Effector CD8-positive, alpha-beta T cell (primary cell): ENCODE data around the gene TSPYL4.

Experiments
- DNase-seq: peaks from one replicate; lab custom pipeline; 2025; lab: John Stamatoyannopoulos, UW

The TSPYL4 gene

DNA sequence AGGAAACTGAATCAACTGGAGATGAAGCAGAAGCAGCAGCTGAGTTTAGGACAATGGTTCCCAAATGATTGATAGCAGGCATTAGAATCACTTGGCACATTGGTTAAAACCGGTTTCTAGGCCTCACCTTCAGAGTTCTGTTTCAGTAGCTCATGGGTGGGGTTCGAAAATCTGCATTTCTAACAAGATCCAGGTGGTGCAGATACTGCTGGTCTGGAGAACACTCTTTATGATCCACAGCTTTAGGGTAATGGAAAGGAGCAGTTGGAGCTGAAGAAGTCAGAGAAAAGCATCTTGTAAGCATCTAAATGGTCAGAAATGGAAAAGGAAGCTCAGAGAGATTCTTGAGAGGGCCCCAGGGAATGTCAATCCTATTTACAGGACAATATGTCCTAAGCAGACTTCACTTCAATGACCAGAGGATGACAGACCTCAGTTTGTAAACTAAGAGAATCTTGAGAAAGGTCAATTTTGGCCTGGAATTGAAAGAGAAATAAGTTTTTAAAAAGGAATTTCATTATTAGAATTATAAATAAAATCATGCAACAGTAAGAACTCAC lies 17.4 kb upstream of the TSPYL4 start:
- no peak for DNase-seq

- no peak for DNase-seq
Observed at GRCh38 chr6:116268589-116269293, 14.9 kb upstream of the TSPYL4 start.

GRCh38 chr6:116267836-116268588 lies 14.1 kb upstream of the TSPYL4 start:
- no peak for DNase-seq

GRCh38 chr6:116266803-116267202 lies 12.9 kb upstream of the TSPYL4 start:
- no peak for DNase-seq

- no peak for DNase-seq
Observed at GRCh38 chr6:116265041-116265829, 11.4 kb upstream of the TSPYL4 start.

- no peak for DNase-seq
Observed at GRCh38 chr6:116263353-116263752, 9.5 kb upstream of the TSPYL4 start.

- no peak for DNase-seq
Observed at GRCh38 chr6:116258520-116258919, 4.6 kb upstream of the TSPYL4 start.

GRCh38 chr6:116256694-116257093 lies 2.8 kb upstream of the TSPYL4 start:
- DNase-seq: no peak

- DNase-seq: no peak
Observed at GRCh38 chr6:116255246-116255800, 1.4 kb upstream of the TSPYL4 start.

DNA sequence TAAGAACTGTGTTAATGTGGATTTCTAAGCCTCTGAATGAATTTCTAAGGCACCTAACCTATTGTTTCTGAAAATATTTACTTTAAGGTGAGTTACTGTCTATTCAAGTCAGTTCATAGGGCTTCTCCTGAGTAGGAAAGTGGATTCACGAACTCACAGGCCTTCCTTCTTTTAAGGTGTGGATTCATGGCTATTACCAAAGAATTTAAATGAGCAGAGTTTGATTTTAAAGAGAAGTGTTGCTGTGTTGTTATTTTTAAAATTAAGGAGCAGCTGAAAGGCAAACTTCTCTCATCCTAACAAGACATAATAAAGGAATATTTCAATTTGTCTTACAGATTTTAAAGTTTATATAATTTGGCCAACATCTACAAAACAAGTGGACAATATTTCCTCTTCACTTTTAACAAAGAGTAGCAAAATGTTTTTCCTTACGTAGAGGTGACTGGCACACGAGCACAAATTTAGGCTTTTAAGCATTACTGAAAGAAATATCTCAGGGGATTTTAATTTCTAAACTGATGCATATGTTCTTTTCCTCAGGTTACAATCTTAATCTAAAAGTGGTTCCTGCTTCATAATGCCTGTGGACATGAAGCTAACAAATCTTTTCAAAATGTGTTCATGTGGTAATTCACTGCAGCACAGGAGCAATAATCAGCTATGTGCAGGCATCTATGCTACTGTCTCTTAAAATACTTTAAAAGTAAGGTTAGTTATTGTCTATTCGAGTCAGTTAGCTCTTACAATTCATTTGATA lies 602 bp upstream of the TSPYL4 start:
- no peak for DNase-seq

GRCh38 chr6:116253188-116253504 lies 729 bp downstream of the TSPYL4 start:
- no peak for DNase-seq

DNA sequence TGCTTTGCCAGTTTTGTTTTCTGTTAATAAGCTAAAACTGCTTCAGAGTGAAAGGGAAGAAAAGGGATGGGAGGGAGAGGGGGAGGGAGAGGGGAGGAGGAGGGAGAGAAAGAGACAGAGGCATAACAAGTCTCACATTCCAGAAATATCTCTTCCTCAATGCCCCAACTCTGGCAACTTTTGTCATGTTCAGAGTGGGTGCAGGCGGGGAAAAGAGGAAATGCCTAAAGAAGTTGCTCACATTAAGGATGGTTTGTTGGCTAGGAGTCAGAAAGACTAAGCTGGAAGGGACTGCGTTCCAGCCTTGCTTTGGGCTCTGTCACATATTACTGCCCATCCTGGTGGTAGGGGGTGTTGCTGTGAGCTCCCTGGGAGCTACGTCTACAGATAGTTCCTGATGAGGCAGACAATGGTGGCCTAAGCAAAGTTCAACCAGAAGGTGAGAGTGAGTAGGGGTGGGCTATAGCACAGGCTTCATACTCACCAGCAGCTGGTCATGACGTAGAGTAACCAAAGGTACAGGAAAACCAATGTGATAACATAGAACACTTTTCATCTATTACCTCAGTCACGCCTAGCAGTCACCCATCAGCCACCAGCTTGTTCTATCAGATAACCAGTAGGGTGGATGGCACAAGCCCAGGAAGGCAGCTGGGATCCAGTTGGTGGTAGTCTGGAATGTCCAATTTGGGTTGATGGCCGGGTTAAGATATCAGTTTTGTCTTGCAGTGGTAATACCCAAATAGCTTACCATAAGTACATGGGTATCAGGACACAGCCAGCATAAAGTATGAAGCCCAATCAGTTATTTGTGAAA lies 2.1 kb downstream of the TSPYL4 start:
- no peak for DNase-seq

- no peak for DNase-seq
Observed at GRCh38 chr6:116248577-116248976, 5.3 kb downstream of the TSPYL4 start.

GRCh38 chr6:116247285-116247684 lies 6.6 kb downstream of the TSPYL4 start:
- no peak for DNase-seq

DNA sequence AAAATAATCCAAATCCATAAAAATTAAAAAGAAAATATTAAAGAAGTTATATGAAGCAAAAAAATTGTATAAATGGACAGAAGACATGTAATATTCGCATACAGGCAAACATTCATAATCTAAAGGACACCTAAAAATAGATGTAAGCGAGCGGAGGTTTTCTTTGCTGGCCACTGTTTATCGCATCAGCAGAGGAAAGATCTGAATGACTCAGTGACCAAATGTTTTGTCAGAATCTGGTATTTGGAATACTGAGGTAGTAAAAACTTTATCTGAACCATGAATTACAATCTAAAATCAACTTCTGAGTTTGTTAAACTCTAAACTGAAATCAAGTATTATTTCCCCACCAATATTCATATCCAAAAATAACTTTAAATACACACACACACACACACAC lies 7.8 kb downstream of the TSPYL4 start:
- no peak for DNase-seq

DNA sequence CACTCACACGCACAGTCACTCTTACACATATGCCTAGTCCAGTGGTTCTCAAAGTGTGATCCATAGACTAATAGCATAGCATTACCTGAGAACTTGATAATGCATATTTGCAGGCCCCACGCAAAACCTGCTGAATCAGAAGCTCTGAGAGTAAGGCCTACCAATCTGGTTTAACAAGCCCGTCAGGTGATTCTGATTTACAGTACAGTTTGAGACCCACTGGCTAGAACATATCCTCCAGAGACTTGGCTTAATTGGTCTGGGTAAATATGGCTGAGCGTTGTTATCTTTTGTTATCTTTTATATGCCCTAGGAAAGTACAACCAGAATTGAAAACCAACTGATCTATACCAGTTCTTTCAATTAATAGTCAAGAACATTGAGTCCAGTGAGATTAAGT lies 9.6 kb downstream of the TSPYL4 start:
- DNase-seq: no peak

- DNase-seq: no peak
Observed at GRCh38 chr6:116239856-116240255, 14.0 kb downstream of the TSPYL4 start.

GRCh38 chr6:116239256-116239655 lies 14.6 kb downstream of the TSPYL4 start:
- DNase-seq: no peak

GRCh38 chr6:116238083-116238482 lies 15.8 kb downstream of the TSPYL4 start:
- DNase-seq: no peak

- no peak for DNase-seq
Observed at GRCh38 chr6:116234689-116235088, 19.2 kb downstream of the TSPYL4 start.
